Astrocyte (in vitro differentiated cells and primary cell): Measurements from ENCODE around the gene EPHB1. TPM values are rescaled to one million over a fixed set of nuclear protein-coding genes. Genes with fewer than 3 reads are reported as not detected.

Experiments
- DNase-seq: peaks from one replicate; pipeline ENCODE4 v3.0.0-alpha.2; 2010; ENCODE audit warnings: low read depth
- FAIRE-seq: peaks from 2 replicates; lab custom pipeline; 2011; peaks lifted over from hg19 to GRCh38; lab: Jason Lieb, UNC
- H2AFZ ChIP-seq: 2 replicates; pipeline ENCODE4 v1.6.0; 2012; ENCODE audit warnings: low read depth, low read length, inconsistent platforms
- H3K27ac ChIP-seq: 2 replicates; pipeline ENCODE4 v1.5.1; 2011; ENCODE audit warnings: low read depth, low read length, inconsistent platforms
- H3K27me3 ChIP-seq: 2 replicates; pipeline ENCODE4 v1.6.0; 2011; ENCODE audit warnings: low read length, inconsistent platforms; ENCODE audit not compliant: insufficient read depth
- H3K36me3 ChIP-seq: 2 replicates; pipeline ENCODE4 v1.5.1; 2011; ENCODE audit warnings: low read length, inconsistent platforms; ENCODE audit not compliant: insufficient read depth
- H3K4me1 ChIP-seq: 2 replicates; pipeline ENCODE4 v1.5.1; 2011; ENCODE audit warnings: low read length, inconsistent platforms; ENCODE audit not compliant: insufficient read depth
- H3K4me2 ChIP-seq: 2 replicates; pipeline ENCODE4 v1.6.0; 2012; ENCODE audit warnings: low read length, inconsistent platforms
- H3K4me3 ChIP-seq: 2 replicates; pipeline ENCODE4 v1.5.1; 2011; ENCODE audit warnings: low read depth, mild to moderate bottlenecking, low read length, inconsistent platforms; ENCODE audit not compliant: insufficient read depth
- H3K79me2 ChIP-seq: 2 replicates; pipeline ENCODE4 v1.6.0; 2012; ENCODE audit warnings: mild to moderate bottlenecking, low read length, inconsistent platforms; ENCODE audit not compliant: insufficient read depth
- H3K9ac ChIP-seq: 2 replicates; pipeline ENCODE4 v1.6.0; 2012; ENCODE audit warnings: mild to moderate bottlenecking, low read length, inconsistent platforms
- H3K9me3 ChIP-seq: 2 replicates; pipeline ENCODE4 v1.5.1; 2012; ENCODE audit warnings: low read depth, mild to moderate bottlenecking, low read length, inconsistent platforms; ENCODE audit not compliant: insufficient read depth
- H4K20me1 ChIP-seq: 2 replicates; pipeline ENCODE4 v1.6.0; 2012; ENCODE audit warnings: low read length, inconsistent platforms; ENCODE audit not compliant: insufficient read depth
- H3K27ac Mint-ChIP-seq: one replicate; pipeline ENCODE4 v1.8.0; 2021; ENCODE audit warnings: mild to moderate bottlenecking, mixed read lengths; ENCODE audit not compliant: unreplicated experiment
- H3K27me3 Mint-ChIP-seq: one replicate; pipeline ENCODE4 v1.8.0; 2021; ENCODE audit warnings: low read depth, mixed read lengths; ENCODE audit not compliant: unreplicated experiment
- H3K36me3 Mint-ChIP-seq: one replicate; pipeline ENCODE4 v1.8.0; 2021; ENCODE audit warnings: low read depth, mixed read lengths; ENCODE audit not compliant: unreplicated experiment
- H3K4me1 Mint-ChIP-seq: one replicate; pipeline ENCODE4 v1.8.0; 2021; ENCODE audit warnings: low read depth, mixed read lengths; ENCODE audit not compliant: unreplicated experiment
- H3K4me3 Mint-ChIP-seq: one replicate; pipeline ENCODE4 v1.8.0; 2021; ENCODE audit warnings: mild to moderate bottlenecking, moderate library complexity, mixed read lengths; ENCODE audit not compliant: unreplicated experiment
- H3K9me3 Mint-ChIP-seq: one replicate; pipeline ENCODE4 v1.8.0; 2021; ENCODE audit warnings: mild to moderate bottlenecking, mixed read lengths; ENCODE audit not compliant: unreplicated experiment
- EZH2 ChIP-seq: IDR thresholded peaks from 2 replicates; pipeline ENCODE4 v1.6.1; 2012; ENCODE audit warnings: mild to moderate bottlenecking, low read length, inconsistent platforms; ENCODE audit not compliant: insufficient read depth
- total RNA-seq: library from RNA; stranded (reverse); gene quantifications from 2 replicates; pipeline ENCODE4 v1.2.1, GENCODE V29; 2021
- TF ChIP-seq, protein P1 (sequence below): IDR thresholded peaks from 2 replicates; pipeline ENCODE4 v1.5.1; 2011; ENCODE audit warnings: low read depth, mild to moderate bottlenecking, inconsistent platforms, low read length, moderate library complexity; ENCODE audit not compliant: insufficient read depth

The EPHB1 gene
- total RNA-seq, 1 donor from 2014 or later, result 4.1 TPM

DNA sequence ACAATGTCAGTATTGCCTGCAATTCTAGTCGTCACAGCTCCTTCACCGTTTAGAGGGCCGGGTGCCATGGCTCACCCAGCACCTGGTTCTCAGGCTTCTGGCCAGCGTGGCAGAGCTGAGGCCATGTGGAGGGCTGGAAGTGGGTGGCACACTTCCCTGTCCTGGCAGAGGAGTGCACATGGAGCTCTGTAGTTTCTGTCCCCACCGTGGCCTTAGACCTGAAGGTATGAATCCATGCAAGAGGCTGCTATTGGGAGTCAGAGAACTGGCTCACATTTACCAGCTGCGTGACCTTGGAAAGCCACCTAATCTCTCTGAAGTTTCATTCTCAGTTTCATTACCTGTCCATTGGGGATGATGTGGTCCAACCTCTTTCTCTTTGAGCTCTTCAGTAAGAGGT is 22.2 kb downstream of the EPHB1 start:
- Histone ChIP-seq H4K20me1 (no peaks in the 10 kb centered on the region), H3K9me3 (no peaks in the 10 kb centered on the region), H3K9ac (no peak overlapping the region), H3K27ac (no peak overlapping the region), H3K27me3 (no peaks in the 10 kb centered on the region), H3K4me1 (no peaks in the 10 kb centered on the region), H3K4me3 (no peak overlapping the region), H3K79me2 (no peaks in the 10 kb centered on the region), H3K4me2 (no peak overlapping the region), H3K36me3 (no peaks in the 10 kb centered on the region), H2AFZ (no peak overlapping the region)
- FAIRE-seq (no peak), DNase-seq (no peak)
- Mint-ChIP-seq H3K4me1 (no peaks in the 10 kb centered on the region), H3K4me3 (no peak overlapping the region), H3K36me3 (no peaks in the 10 kb centered on the region), H3K9me3 (peaks cover 3% of the 10 kb centered on the region), H3K27me3 (peaks cover 23% of the 10 kb centered on the region), H3K27ac (no peak overlapping the region)
- TF ChIP-seq, protein P1, sequence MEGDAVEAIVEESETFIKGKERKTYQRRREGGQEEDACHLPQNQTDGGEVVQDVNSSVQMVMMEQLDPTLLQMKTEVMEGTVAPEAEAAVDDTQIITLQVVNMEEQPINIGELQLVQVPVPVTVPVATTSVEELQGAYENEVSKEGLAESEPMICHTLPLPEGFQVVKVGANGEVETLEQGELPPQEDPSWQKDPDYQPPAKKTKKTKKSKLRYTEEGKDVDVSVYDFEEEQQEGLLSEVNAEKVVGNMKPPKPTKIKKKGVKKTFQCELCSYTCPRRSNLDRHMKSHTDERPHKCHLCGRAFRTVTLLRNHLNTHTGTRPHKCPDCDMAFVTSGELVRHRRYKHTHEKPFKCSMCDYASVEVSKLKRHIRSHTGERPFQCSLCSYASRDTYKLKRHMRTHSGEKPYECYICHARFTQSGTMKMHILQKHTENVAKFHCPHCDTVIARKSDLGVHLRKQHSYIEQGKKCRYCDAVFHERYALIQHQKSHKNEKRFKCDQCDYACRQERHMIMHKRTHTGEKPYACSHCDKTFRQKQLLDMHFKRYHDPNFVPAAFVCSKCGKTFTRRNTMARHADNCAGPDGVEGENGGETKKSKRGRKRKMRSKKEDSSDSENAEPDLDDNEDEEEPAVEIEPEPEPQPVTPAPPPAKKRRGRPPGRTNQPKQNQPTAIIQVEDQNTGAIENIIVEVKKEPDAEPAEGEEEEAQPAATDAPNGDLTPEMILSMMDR, result no peak
- no peak for TF ChIP-seq EZH2

DNA sequence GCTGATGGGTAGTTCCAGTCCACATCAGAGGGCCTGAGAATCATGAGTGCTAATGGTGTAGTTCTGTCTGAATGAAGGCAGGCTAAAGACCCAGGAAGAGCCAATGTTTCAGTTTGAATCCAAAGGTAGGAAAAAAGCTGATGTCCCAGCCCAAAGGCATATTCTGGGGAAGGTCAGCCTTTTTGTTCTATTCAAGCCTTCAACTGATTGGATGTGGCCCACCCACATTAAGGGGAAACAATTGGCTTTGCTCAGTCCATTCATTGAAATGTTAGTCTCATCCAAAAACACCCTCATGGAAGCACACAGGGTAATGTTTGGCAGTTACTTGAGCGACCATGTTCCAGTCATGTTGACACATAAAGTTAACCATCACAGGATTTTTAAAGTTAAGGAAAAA is 25.9 kb downstream of the EPHB1 start:
- peaks cover 14% of the 10 kb centered on the region for H3K27me3 Mint-ChIP-seq

DNA sequence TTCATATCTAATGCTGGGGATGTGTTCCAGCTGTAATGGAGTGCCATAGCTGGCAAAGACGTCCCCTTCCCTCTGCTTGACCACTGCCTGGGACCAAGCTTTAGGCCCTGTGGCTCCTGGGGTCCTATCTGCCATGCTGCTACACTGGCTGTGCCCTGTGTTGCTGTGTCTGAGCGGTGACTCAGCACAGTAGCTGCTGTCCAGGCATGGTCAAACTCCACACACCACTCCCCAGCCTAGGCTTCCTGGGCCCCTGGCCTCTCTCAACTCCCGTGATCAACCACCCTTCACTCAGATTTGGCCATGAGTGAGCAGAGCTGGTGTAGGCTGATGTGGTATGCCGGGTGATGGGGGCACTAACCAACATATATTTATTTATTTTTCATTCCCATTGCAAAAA is 27.0 kb downstream of the EPHB1 start:
- Histone ChIP-seq H2AFZ (no peak overlapping the region), H3K4me3 (no peak overlapping the region), H4K20me1 (no peaks in the 10 kb centered on the region), H3K9ac (no peak overlapping the region), H3K9me3 (no peaks in the 10 kb centered on the region), H3K36me3 (no peaks in the 10 kb centered on the region), H3K4me2 (no peak overlapping the region), H3K79me2 (no peaks in the 10 kb centered on the region), H3K27me3 (no peaks in the 10 kb centered on the region), H3K27ac (no peak overlapping the region), H3K4me1 (no peaks in the 10 kb centered on the region)
- H3K4me3 Mint-ChIP-seq, result no peak overlapping the region
- no peaks in the 10 kb centered on the region for H3K4me1 Mint-ChIP-seq
- peaks cover 3% of the 10 kb centered on the region for H3K9me3 Mint-ChIP-seq
- no peak overlapping the region for H3K27ac Mint-ChIP-seq
- no peak for DNase-seq
- no peaks in the 10 kb centered on the region for H3K36me3 Mint-ChIP-seq
- FAIRE-seq, result no peak
- TF ChIP-seq EZH2, result no peak
- peaks cover 12% of the 10 kb centered on the region for H3K27me3 Mint-ChIP-seq

More for the DNA sequence above, 25.9 kb downstream of the EPHB1 start:
- TF ChIP-seq, protein P1, result no peak
- no peak for TF ChIP-seq EZH2
- Histone ChIP-seq H4K20me1 (no peaks in the 10 kb centered on the region), H3K4me3 (no peak overlapping the region), H3K27me3 (no peaks in the 10 kb centered on the region), H2AFZ (no peak overlapping the region), H3K4me1 (no peaks in the 10 kb centered on the region), H3K27ac (no peak overlapping the region), H3K9me3 (no peaks in the 10 kb centered on the region), H3K9ac (no peak overlapping the region), H3K4me2 (no peak overlapping the region), H3K79me2 (no peaks in the 10 kb centered on the region), H3K36me3 (no peaks in the 10 kb centered on the region)
- H3K9me3 Mint-ChIP-seq, result peaks cover 3% of the 10 kb centered on the region
- no peak for DNase-seq
- H3K27ac Mint-ChIP-seq, result no peak overlapping the region
- no peak overlapping the region for H3K4me3 Mint-ChIP-seq
- H3K36me3 Mint-ChIP-seq, result no peaks in the 10 kb centered on the region
- no peaks in the 10 kb centered on the region for H3K4me1 Mint-ChIP-seq
- no peak for FAIRE-seq
